Measurements from ENCODE around the gene CLIC1. TPM values are rescaled to one million over a fixed set of nuclear protein-coding genes. Genes with fewer than 3 reads are reported as not detected.

CLIC1 gene
- total and polyA plus RNA-seq, 5 donors from 2014 or later, result 192 to 771 (median 521) TPM

DNA sequence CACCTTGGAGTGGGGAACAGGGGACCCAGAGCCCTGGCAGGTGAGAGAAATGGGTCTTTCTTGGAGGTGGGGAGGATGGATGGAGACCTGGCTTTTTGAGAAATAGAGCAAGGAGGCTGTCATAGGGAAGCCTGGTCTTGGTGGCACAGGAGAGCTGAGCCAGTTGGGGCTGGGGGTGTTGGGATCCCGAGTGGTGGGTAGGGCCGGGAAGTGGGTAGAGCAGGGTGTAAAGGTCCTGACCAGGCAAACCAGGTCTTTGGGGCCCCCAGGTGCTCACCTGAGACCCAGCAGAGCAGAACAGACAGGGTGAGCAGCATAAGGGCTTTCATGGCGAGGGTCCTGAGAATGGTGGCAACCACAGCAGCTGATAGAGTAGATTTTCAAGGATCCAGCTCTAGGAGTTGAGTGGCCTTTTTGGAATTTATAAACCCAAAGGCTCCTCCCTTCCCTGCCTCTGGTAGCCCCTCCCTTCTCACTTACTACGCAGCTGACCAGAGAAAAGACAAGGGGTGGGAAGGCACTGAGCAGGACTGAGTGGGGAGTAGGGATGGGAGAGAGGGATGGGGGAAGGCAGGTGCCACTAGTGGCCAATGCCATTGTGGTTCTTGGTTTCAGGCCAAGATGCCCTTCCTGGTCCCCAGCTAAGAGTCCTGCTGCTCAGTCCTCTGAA lies 14.8 kb downstream of the CLIC1 start, which contains the start of gene LY6G6C:
Gene LY6G6C, minus strand, starts transcription at position 396 of the 670 bp plus-strand sequence. Its CDS starts 67 bp downstream, at position 329.
- Mint-ChIP-seq H3K9me3 (peaks cover 0 to 1% (median 0%) of the 10 kb centered on the region in 7 donors), H3K27me3 (no peaks in the 10 kb centered on the region), H3K36me3 (peaks cover 4% of the 10 kb centered on the region), H3K4me1 (peaks cover 0 to 4% (median 2%) of the 10 kb centered on the region in 4 donors), H3K27ac (peak within 1 kb of the TSS in 1 of 3 donors; percentile 84), H3K4me3 (no peak within 1 kb of the TSS)
- H3K27ac ChIP-seq (ENCODE audit: insufficient read depth, low read length, poor library complexity, severe bottlenecking), result no peak within 1 kb of the TSS
- H3K4me3 ChIP-seq (ENCODE audit: low read depth, low read length), result no peak within 1 kb of the TSS
- no peaks in the 10 kb centered on the region for H3K27me3 ChIP-seq (ENCODE audit: control insufficient read depth, insufficient read depth, low read length)
- H3K9me3 ChIP-seq (ENCODE audit: control insufficient read depth in 2 of 2, low read length in 2 of 2), result no peaks in the 10 kb centered on the region
- ATAC-seq (ENCODE audit: low read depth in 2 of 2) (no peak), DNase-seq (no peak)
- no peaks in the 10 kb centered on the region for H3K4me1 ChIP-seq (ENCODE audit: control insufficient read depth, insufficient read depth, low read length, poor library complexity, severe bottlenecking)
- no peaks in the 10 kb centered on the region for H3K36me3 ChIP-seq (ENCODE audit: control insufficient read depth, insufficient read depth, low read length)

DNA sequence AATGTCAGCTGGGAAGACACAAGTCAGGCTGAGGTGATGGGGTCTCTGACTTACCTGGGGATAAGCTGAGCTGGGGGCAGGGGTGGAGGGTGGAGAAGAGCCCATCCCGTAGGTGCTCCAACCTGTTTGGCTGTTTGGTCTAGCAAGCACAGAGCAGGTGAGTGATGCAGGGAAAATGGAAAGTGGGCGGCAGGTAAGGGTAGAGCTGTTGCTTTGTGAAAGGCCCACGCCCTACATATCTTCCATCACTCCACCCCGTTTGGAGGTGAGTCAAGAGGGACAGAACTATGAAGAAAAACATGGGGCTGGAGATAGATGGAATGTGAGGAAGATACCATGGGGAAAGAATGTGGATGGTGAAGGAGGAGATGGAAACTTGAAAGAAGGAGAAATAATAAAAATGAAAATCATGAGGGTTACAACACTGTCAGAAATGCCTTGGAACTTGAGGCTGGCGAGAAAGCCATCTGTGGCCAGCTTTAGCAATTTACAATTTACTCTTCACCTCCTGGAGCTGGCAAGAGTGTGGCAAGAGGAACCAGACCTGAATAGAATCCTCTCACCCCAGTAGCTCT lies 16.0 kb downstream of the CLIC1 start:
- Mint-ChIP-seq H3K9me3 (no peaks in the 10 kb centered on the region), H3K27ac (no peak overlapping the region), H3K4me1 (no peaks in the 10 kb centered on the region), H3K27me3 (no peaks in the 10 kb centered on the region), H3K36me3 (no peaks in the 10 kb centered on the region), H3K4me3 (no peak overlapping the region)
- ATAC-seq (ENCODE audit: low read depth in 2 of 2) (no peak), DNase-seq (no peak)
- Histone ChIP-seq H3K4me3 (ENCODE audit: low read depth, low read length) (no peak overlapping the region), H3K4me1 (ENCODE audit: control insufficient read depth, insufficient read depth, low read length, poor library complexity, severe bottlenecking) (no peaks in the 10 kb centered on the region), H3K36me3 (ENCODE audit: control insufficient read depth, insufficient read depth, low read length) (no peaks in the 10 kb centered on the region), H3K27me3 (ENCODE audit: control insufficient read depth, insufficient read depth, low read length) (no peaks in the 10 kb centered on the region), H3K27ac (ENCODE audit: insufficient read depth, low read length, poor library complexity, severe bottlenecking) (no peak overlapping the region), H3K9me3 (ENCODE audit: control insufficient read depth in 2 of 2, low read length in 2 of 2) (no peaks in the 10 kb centered on the region)

DNA sequence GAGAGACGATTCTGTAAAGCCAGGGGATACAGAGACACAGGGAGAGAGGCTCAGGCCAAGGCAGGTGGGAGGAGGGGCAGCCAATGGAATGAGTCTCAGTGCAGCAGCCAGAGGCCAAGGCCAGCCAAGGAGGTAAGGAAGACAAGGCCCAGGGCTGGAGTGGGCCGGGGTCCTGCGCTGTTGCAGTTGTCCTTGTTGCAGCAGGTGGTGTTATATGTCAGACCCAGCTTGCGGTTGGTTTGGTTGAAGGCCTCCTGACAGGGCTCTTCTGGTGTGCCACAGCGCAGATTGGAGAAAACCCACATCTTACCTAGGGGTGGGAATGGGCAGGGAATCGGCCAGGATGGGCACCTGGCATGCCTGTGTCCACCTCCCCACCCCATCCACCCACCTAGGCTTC lies 17.3 kb downstream of the CLIC1 start:
- H3K9me3 ChIP-seq (ENCODE audit: control insufficient read depth in 2 of 2, low read length in 2 of 2), result no peaks in the 10 kb centered on the region
- Mint-ChIP-seq H3K27me3 (no peaks in the 10 kb centered on the region), H3K4me1 (peaks cover 0 to 2% (median under 1%) of the 10 kb centered on the region in 4 donors), H3K27ac (no peak overlapping the region), H3K4me3 (no peak overlapping the region), H3K9me3 (no peaks in the 10 kb centered on the region), H3K36me3 (no peaks in the 10 kb centered on the region)
- no peak overlapping the region for H3K4me3 ChIP-seq (ENCODE audit: low read depth, low read length)
- H3K4me1 ChIP-seq (ENCODE audit: control insufficient read depth, insufficient read depth, low read length, poor library complexity, severe bottlenecking), result no peaks in the 10 kb centered on the region
- H3K27me3 ChIP-seq (ENCODE audit: control insufficient read depth, insufficient read depth, low read length), result no peaks in the 10 kb centered on the region
- no peak overlapping the region for H3K27ac ChIP-seq (ENCODE audit: insufficient read depth, low read length, poor library complexity, severe bottlenecking)
- ATAC-seq (ENCODE audit: low read depth in 2 of 2) (no peak), DNase-seq (no peak)
- H3K36me3 ChIP-seq (ENCODE audit: control insufficient read depth, insufficient read depth, low read length), result no peaks in the 10 kb centered on the region

DNA sequence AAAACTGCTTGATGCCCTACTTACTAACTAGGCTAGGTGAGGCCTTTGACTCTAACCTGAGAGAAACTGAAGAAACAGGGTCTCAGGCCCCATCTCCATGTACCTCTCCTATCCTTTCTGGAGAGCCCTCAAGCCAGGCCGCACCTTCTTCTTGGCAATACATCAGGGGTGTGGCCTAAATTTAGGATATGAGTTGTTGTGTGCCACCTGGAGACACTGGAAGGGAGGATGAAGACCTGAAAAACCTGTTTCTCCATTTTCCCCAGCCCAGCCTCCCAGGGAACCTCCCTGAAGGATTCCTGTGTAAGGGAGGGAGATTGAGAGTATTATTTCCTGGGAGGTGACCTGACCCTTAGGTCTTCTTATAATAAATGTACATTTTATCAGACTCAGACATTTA lies 18.1 kb downstream of the CLIC1 start:
- H3K27me3 ChIP-seq (ENCODE audit: control insufficient read depth, insufficient read depth, low read length), result no peaks in the 10 kb centered on the region
- H3K4me3 ChIP-seq (ENCODE audit: low read depth, low read length), result no peak overlapping the region
- no peaks in the 10 kb centered on the region for H3K36me3 ChIP-seq (ENCODE audit: control insufficient read depth, insufficient read depth, low read length)
- Mint-ChIP-seq H3K9me3 (no peaks in the 10 kb centered on the region), H3K36me3 (no peaks in the 10 kb centered on the region), H3K27me3 (no peaks in the 10 kb centered on the region), H3K27ac (no peak overlapping the region), H3K4me1 (peaks cover 0 to 3% (median under 1%) of the 10 kb centered on the region in 4 donors), H3K4me3 (no peak overlapping the region)
- ATAC-seq (ENCODE audit: low read depth in 2 of 2), result no peak
- H3K9me3 ChIP-seq (ENCODE audit: control insufficient read depth in 2 of 2, low read length in 2 of 2), result no peaks in the 10 kb centered on the region
- H3K27ac ChIP-seq (ENCODE audit: insufficient read depth, low read length, poor library complexity, severe bottlenecking), result no peak overlapping the region
- no peak for DNase-seq
- H3K4me1 ChIP-seq (ENCODE audit: control insufficient read depth, insufficient read depth, low read length, poor library complexity, severe bottlenecking), result no peaks in the 10 kb centered on the region

DNA sequence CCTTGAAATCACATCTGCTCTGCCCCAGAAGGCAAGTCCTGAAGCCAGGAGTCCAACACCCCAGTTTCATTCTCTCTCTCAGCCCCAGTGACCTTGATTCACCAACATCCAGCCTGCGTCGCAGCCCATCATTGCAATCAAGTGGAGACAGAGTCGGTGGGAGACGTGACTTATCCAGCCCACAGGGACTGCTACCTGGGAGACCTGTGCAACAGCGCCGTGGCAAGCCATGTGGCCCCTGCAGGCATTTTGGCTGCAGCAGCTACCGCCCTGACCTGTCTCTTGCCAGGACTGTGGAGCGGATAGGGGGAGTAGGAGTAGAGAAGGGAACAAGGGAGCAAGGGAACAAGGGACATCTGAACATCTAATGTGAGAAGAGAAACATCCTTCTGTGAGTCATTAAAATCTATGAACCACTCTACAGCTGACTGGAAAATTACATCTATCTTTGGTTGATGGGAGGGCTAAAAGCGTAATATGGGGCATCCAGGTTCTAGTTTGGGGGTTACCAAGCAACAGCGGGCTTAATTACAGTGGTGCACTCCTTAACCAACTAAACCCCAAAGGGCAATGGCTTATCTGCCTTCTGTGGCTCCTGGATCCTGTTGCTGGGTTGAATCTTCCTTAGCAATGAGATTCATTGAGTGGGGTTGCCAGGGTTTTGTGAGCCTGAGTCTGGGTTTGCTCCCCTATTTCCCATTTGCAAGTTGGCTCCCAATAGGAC lies 18.7 kb downstream of the CLIC1 start:
- Mint-ChIP-seq H3K4me1 (peaks cover 0 to 3% (median under 1%) of the 10 kb centered on the region in 4 donors), H3K27me3 (peaks cover 1% of the 10 kb centered on the region), H3K9me3 (no peaks in the 10 kb centered on the region), H3K36me3 (no peaks in the 10 kb centered on the region), H3K4me3 (no peak overlapping the region), H3K27ac (peak overlapping the region in 1 of 3 donors; percentile 15)
- no peak overlapping the region for H3K4me3 ChIP-seq (ENCODE audit: low read depth, low read length)
- no peaks in the 10 kb centered on the region for H3K36me3 ChIP-seq (ENCODE audit: control insufficient read depth, insufficient read depth, low read length)
- ATAC-seq (ENCODE audit: low read depth in 2 of 2) (no peak), DNase-seq (no peak)
- no peaks in the 10 kb centered on the region for H3K4me1 ChIP-seq (ENCODE audit: control insufficient read depth, insufficient read depth, low read length, poor library complexity, severe bottlenecking)
- no peak overlapping the region for H3K27ac ChIP-seq (ENCODE audit: insufficient read depth, low read length, poor library complexity, severe bottlenecking)
- H3K9me3 ChIP-seq (ENCODE audit: control insufficient read depth in 2 of 2, low read length in 2 of 2), result no peaks in the 10 kb centered on the region
- H3K27me3 ChIP-seq (ENCODE audit: control insufficient read depth, insufficient read depth, low read length), result no peaks in the 10 kb centered on the region

DNA sequence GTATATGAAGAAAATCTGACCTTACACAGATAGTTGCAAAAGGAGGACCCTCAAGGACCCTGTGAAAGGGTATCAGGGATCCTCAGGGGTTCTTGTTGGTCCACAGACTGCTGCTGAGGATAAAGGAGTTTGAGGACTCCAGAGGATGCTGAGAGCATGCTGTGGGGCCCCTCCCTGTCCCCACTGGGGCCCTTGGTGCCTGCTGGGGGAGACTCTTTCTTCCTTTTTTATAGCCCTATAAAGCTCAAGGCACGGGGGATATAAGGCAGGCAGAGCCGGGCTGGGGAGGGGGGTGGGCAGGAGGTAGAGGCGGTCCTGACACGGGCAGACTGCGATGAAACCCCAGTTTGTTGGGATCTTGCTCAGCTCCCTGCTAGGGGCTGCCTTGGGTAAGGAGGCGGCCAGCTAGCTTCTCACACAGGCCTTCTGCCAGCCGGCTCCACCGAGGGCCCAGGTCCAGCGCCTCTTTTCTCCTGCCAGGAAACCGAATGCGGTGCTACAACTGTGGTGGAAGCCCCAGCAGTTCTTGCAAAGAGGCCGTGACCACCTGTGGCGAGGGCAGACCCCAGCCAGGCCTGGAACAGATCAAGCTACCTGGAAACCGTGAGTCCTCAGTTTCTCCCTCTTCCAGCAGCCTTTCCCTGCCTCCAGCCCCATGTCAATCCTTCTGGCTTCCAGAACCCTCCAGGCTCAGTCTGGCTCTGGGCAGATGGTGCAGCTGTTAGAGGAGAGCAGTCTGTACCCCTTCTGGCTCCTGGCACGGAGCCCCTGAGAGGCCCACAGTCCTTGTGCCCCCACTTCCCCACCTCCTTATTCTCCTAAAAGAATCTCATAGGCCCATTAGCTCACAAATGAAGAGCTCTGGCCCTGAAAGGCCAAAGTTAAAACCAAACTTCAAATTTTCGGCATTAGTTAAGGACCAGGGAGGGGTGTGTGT lies 21.0 kb downstream of the CLIC1 start, which contains the start of gene LY6G6D:
Gene LY6G6D, plus strand, starts transcription at position 327 of the 937 bp plus-strand sequence. Its CDS starts 8 bp downstream, at position 335.
- Histone ChIP-seq H3K36me3 (ENCODE audit: control insufficient read depth, insufficient read depth, low read length) (no peaks in the 10 kb centered on the region), H3K4me1 (ENCODE audit: control insufficient read depth, insufficient read depth, low read length, poor library complexity, severe bottlenecking) (peaks cover 11% of the 10 kb centered on the region), H3K4me3 (ENCODE audit: low read depth, low read length) (no peak within 1 kb of the TSS), H3K27me3 (ENCODE audit: control insufficient read depth, insufficient read depth, low read length) (no peaks in the 10 kb centered on the region), H3K9me3 (ENCODE audit: control insufficient read depth in 2 of 2, low read length in 2 of 2) (no peaks in the 10 kb centered on the region), H3K27ac (ENCODE audit: insufficient read depth, low read length, poor library complexity, severe bottlenecking) (no peak within 1 kb of the TSS)
- no peaks in the 10 kb centered on the region for H3K9me3 Mint-ChIP-seq
- peaks cover 0 to 22% (median 10%) of the 10 kb centered on the region in 4 donors for H3K4me1 Mint-ChIP-seq
- H3K27me3 Mint-ChIP-seq, result peaks cover 5% of the 10 kb centered on the region
- H3K27ac Mint-ChIP-seq, result peak within 1 kb of the TSS in 2 of 3 donors; percentile 6 to 89
- no peak within 1 kb of the TSS for H3K4me3 Mint-ChIP-seq
- no peaks in the 10 kb centered on the region for H3K36me3 Mint-ChIP-seq
- ATAC-seq (ENCODE audit: low read depth in 2 of 2), result no peak
- DNase-seq, result no peak

DNA sequence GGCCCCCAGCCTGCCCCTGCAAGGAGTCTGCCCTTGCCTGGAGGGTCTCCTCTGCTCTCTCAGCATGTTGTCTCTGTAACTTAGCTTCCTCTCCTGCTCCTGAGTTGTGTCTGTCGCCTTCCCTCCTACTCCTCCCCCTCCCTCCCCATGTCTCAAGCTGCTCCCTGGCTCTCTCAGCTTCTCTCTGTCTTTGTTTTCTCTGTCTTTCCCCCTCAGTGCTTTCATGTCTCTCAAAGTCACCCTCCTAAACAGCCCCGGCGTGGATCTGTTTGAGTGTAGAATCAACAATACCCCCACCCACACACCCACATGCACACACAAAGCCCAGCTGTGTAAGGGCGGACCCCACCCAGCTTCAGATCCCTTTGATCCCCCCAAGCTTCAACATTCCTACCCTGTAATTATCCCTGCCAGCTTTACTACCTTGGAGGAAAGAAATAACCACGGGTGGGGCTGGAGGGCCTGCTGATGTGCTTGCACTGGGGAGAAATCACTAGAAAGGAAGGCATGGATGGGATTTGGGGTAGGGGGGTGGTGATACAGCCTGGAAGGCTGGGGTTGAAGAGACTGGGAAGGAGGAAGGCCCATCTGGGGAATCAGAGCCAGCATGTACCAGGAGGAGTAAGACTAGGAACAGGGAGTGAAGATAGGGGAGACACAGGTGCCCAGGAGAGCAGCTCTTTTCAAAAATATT lies 22.2 kb downstream of the CLIC1 start:
- no peaks in the 10 kb centered on the region for H3K36me3 Mint-ChIP-seq
- H3K9me3 Mint-ChIP-seq, result no peaks in the 10 kb centered on the region
- peak overlapping the region in 1 of 3 donors; percentile 89 for H3K27ac Mint-ChIP-seq
- peaks cover 11% of the 10 kb centered on the region for H3K4me1 ChIP-seq (ENCODE audit: control insufficient read depth, insufficient read depth, low read length, poor library complexity, severe bottlenecking)
- H3K27ac ChIP-seq (ENCODE audit: insufficient read depth, low read length, poor library complexity, severe bottlenecking), result no peak overlapping the region
- no peaks in the 10 kb centered on the region for H3K9me3 ChIP-seq (ENCODE audit: control insufficient read depth in 2 of 2, low read length in 2 of 2)
- peaks cover 0 to 22% (median 10%) of the 10 kb centered on the region in 4 donors for H3K4me1 Mint-ChIP-seq
- ATAC-seq (ENCODE audit: low read depth in 2 of 2) (no peak), DNase-seq (no peak)
- H3K4me3 ChIP-seq (ENCODE audit: low read depth, low read length), result no peak overlapping the region
- no peaks in the 10 kb centered on the region for H3K27me3 ChIP-seq (ENCODE audit: control insufficient read depth, insufficient read depth, low read length)
- H3K4me3 Mint-ChIP-seq, result no peak overlapping the region
- no peaks in the 10 kb centered on the region for H3K36me3 ChIP-seq (ENCODE audit: control insufficient read depth, insufficient read depth, low read length)
- peaks cover 5% of the 10 kb centered on the region for H3K27me3 Mint-ChIP-seq
